Gastroesophageal sphincter (tissue), 4 donors: ENCODE results near the gene CTRB2. TPM values are rescaled to one million over a fixed set of nuclear protein-coding genes. Genes with fewer than 3 reads are reported as not detected.

Experiments used
- ATAC-seq: fragments of 150-250 bp; one replicate; pipeline ENCODE4 v1.9.1; 2016; ENCODE audit warnings: mild to moderate bottlenecking, moderate library complexity
- H3K27ac ChIP-seq, 4 donors: fragments of 200-600 bp; sonication (generic) in 3 of 4; 1 replicate in 3 of 4; 2 replicates in 1 of 4; pipeline ENCODE4 v1.5.1; 2016 to 2019
- H3K27me3 ChIP-seq: fragments of 200-600 bp; sonication (generic); one replicate; pipeline ENCODE4 v1.5.1; 2019
- H3K36me3 ChIP-seq, 2 donors: fragments of 200-600 bp; sonication (generic); one replicate each; pipeline ENCODE4 v1.5.1; 2019; ENCODE audit warnings: control low read depth in 1 of 2
- H3K4me1 ChIP-seq, 3 donors: fragments of 200-600 bp; sonication (generic); 1 replicate in 2 of 3; 2 replicates in 1 of 3; pipeline ENCODE4 v1.5.1; 2016 to 2019; ENCODE audit warnings: control low read depth in 2 of 3
- H3K4me3 ChIP-seq, 2 donors: fragments of 200-600 bp; sonication (generic); one replicate each; pipeline ENCODE4 v1.5.1; 2019; ENCODE audit warnings: mild to moderate bottlenecking in 1 of 2, moderate library complexity in 1 of 2
- H3K9me3 ChIP-seq, 3 donors: fragments of 200-600 bp; sonication (generic); one replicate each; pipeline ENCODE4 v1.5.1; 2017 to 2019; ENCODE audit warnings: control low read depth in 2 of 3
- CTCF ChIP-seq, 4 experiments: fragments of 200-600 bp in 2 of 4; fragments of 450-650 bp in 2 of 4; sonication (generic) in 1 of 4; IDR thresholded peaks; one replicate each; pipeline ENCODE4 v1.5.1; 2017 to 2019; ENCODE audit warnings: antibody characterized with exemption in 4 of 4, mild to moderate bottlenecking in 2 of 4, moderate library complexity in 2 of 4
- EP300 ChIP-seq: sonication (generic); formaldehyde crosslinking; IDR thresholded peaks from one replicate; pipeline ENCODE4 v1.6.1; 2017; ENCODE audit warnings: antibody characterized with exemption, mild to moderate bottlenecking
- POLR2A ChIP-seq, 2 donors: fragments of 450-650 bp; IDR thresholded peaks; one replicate each; pipeline ENCODE4 v1.6.1; 2017; ENCODE audit warnings: antibody characterized with exemption in 2 of 2, mild to moderate bottlenecking in 2 of 2, moderate library complexity in 1 of 2
- POLR2AphosphoS5 ChIP-seq: sonication (generic); formaldehyde crosslinking; IDR thresholded peaks from one replicate; pipeline ENCODE4 v1.6.1; 2017; ENCODE audit warnings: antibody characterized with exemption
- WGBS, 2 donors: methylation state at CpG; one replicate each; pipeline ENCODE4 v1.1.5; 2018; ENCODE audit warnings: low coverage in 1 of 2; 5-methylcytosine and 5-hydroxymethylcytosine counted together
- total RNA-seq, 4 donors: library from RNA; depleted of rRNA; stranded (reverse); fragments of >200 nt; gene quantifications; one replicate each; pipeline ENCODE4 v1.1.0, GENCODE V29; 2016

The CTRB2 gene
- total RNA-seq, 4 donors from 2014 or later: not detected

GRCh38 chr16:75195811-75196790, 10.9 kb downstream of the CTRB2 start:
- Histone ChIP-seq H3K27ac (no peak overlapping the region), H3K4me1 (peaks cover 0 to 18% (median 0%) of the 10 kb centered on the region in 3 donors), H3K27me3 (peaks cover 28% of the 10 kb centered on the region), H3K9me3 (no peaks in the 10 kb centered on the region), H3K36me3 (no peaks in the 10 kb centered on the region), H3K4me3 (no peak overlapping the region)
- 72 to 81% methylated on average over 6 to 15 of the region's 24 CpGs for WGBS, 2 donors
- no peak for TF ChIP-seq EP300
- no peak for ATAC-seq

- WGBS, 2 donors: 67 to 100% methylated on average over 3 to 5 of the region's 10 CpGs
- Histone ChIP-seq H3K4me3 (no peak overlapping the region), H3K4me1 (peaks cover 0 to 6% (median 0%) of the 10 kb centered on the region in 3 donors), H3K27me3 (peaks cover 28% of the 10 kb centered on the region), H3K36me3 (no peaks in the 10 kb centered on the region), H3K9me3 (no peaks in the 10 kb centered on the region), H3K27ac (no peak overlapping the region)
- TF ChIP-seq CTCF (IDR thresholded peaks at IDR 0.05): no peak
- no peak for TF ChIP-seq POLR2A (IDR thresholded peaks at IDR 0.05)
- TF ChIP-seq POLR2AphosphoS5: no peak
- TF ChIP-seq EP300: no peak
- ATAC-seq: no peak
Observed at GRCh38 chr16:75193730-75194444, 13.1 kb downstream of the CTRB2 start.

- TF ChIP-seq POLR2AphosphoS5: no peak
- TF ChIP-seq EP300: no peak
- TF ChIP-seq CTCF (IDR thresholded peaks at IDR 0.05): no peak
- TF ChIP-seq POLR2A (IDR thresholded peaks at IDR 0.05): no peak
- Histone ChIP-seq H3K4me1 (peaks cover 0 to 4% (median 0%) of the 10 kb centered on the region in 3 donors), H3K27me3 (peaks cover 26% of the 10 kb centered on the region), H3K36me3 (no peaks in the 10 kb centered on the region), H3K9me3 (no peaks in the 10 kb centered on the region), H3K4me3 (no peak overlapping the region), H3K27ac (no peak overlapping the region)
- 74% methylated on average over 2 of the region's 4 CpGs; no CpG with 5 or more reads in 1 of the 2 donors for WGBS, 2 donors
- no peak for ATAC-seq
Observed at GRCh38 chr16:75193265-75193650, 13.7 kb downstream of the CTRB2 start.

- TF ChIP-seq POLR2A (IDR thresholded peaks at IDR 0.05) (no peak), POLR2AphosphoS5 (no peak), EP300 (no peak), CTCF (IDR thresholded peaks at IDR 0.05) (no peak)
- Histone ChIP-seq H3K4me1 (no peaks in the 10 kb centered on the region), H3K4me3 (no peak overlapping the region), H3K9me3 (no peaks in the 10 kb centered on the region), H3K27me3 (peaks cover 21% of the 10 kb centered on the region), H3K27ac (no peak overlapping the region), H3K36me3 (no peaks in the 10 kb centered on the region)
- ATAC-seq: no peak
- 96 to 98% methylated on average over 7 to 9 of the region's 21 CpGs for WGBS, 2 donors
Observed at GRCh38 chr16:75192606-75193264, 14.2 kb downstream of the CTRB2 start.

GRCh38 chr16:75189638-75190245, 17.2 kb downstream of the CTRB2 start:
- Histone ChIP-seq H3K27ac (no peak overlapping the region), H3K36me3 (no peaks in the 10 kb centered on the region), H3K9me3 (no peaks in the 10 kb centered on the region), H3K4me1 (no peaks in the 10 kb centered on the region), H3K4me3 (no peak overlapping the region), H3K27me3 (no peaks in the 10 kb centered on the region)
- TF ChIP-seq POLR2AphosphoS5 (no peak), POLR2A (IDR thresholded peaks at IDR 0.05) (no peak)
- no peak for ATAC-seq
- 81 to 100% methylated on average over 2 to 5 of the region's 8 CpGs for WGBS, 2 donors
